HG03097 (cell line): Measurements from ENCODE around the gene B4GALT5.
A peak's percentile ranks its signal among the peaks of the same experiment; 100 is the strongest.
"Not testable (repeated sequence)": the region's sequence is repeated elsewhere in the genome, so short reads cannot be mapped to it uniquely, and the experiment has no call there.

Source experiments
- ATAC-seq: cut with Tn5 transposase; IDR thresholded peaks from one replicate; pipeline ENCODE4 v1.9.1; 2021; ENCODE audit not compliant: unreplicated experiment, low FRiP score

Gene B4GALT5

GRCh38 chr20:49684335-49684997 is 29.2 kb downstream of the B4GALT5 start:
- no peak for ATAC-seq

- ATAC-seq: no peak
These were observed 30.9 kb downstream of the B4GALT5 start for GRCh38 chr20:49682798-49683197.

GRCh38 chr20:49682278-49682677 is 31.4 kb downstream of the B4GALT5 start:
- ATAC-seq: no peak

DNA sequence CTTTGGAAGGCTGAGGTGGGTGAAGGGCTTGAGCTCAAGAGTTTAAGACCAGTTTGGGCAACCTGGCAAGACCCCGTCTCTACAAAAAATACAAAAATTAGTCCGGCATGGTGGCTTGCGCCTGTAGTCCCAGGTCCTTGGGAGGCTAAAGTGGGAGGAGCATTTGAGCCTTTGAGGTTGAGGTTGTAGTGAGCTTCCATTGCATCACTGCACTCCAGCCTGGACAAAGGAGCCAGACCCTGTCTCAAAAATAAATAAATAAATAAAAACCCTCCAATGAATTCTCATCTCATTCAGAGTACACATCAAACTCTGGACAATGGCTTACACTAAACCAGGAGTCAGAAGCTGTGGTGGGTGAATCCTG is 31.8 kb downstream of the B4GALT5 start:
- no peak for ATAC-seq

DNA sequence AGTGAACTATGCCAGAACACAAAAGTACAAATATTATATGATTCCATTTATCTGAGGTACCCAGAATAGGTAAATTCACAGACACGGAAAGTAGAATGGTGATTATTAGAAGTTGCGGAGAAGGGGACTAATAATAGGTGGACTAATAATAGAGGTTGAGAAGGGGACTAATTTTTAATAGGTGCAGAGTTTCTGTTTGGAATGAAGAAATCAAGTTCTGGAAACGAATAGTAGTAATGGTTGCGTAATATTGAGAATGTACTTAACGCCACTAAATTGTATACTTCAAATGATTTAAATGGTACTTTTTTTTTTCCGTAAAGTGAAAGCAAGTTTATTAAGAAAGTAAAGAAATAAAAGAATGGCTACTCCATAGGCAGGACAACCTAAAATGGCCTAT is 33.2 kb downstream of the B4GALT5 start:
- no peak for ATAC-seq

GRCh38 chr20:49679634-49680033 is 34.0 kb downstream of the B4GALT5 start:
- ATAC-seq: no peak

DNA sequence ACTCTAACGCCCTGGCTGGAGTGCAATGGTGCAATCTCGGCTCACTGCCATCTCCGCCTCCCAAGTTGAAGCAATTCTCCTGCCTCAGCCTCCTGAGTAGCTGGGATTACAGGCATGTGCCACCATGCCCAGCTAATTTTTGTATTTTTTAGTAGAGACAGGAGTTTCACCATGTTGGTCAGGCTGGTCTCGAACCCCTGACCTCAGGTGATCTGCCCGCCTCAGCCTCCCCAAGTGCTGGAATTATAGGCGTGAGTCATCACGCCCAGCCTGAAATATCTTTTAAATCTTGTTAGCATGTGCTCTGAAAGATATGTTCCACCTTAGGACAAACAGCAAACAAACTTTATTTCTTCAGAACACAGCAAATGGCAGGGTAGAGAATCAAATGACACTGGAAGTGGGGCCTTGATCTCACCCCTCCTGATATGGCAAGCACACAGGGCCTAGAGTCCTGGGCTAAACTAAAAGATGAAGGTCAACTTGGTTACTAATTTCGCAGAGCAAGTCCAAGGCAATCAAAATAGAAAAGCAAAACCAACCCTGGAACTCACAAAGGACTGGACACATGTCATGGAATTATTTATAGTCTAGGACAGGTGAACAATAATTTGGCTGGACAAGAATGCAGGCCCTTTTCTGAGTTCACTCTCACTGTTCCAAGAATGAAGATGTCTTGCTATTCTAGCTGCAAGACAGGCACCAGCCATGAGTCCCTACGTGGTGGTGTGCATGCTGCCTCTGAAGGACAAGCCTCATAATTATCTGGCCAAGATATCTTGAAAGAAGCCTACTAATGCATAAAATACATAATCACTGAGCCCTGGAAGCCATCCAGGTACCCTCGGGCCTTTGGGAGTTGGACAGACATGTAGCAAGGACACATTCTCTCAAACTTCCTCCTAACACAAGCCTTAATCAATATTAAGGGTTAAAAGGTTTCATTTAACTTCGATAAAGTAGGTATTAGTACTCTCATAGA is 35.6 kb downstream of the B4GALT5 start:
- no peak for ATAC-seq

- peak; percentile 35 for ATAC-seq
These were observed 36.9 kb downstream of the B4GALT5 start for GRCh38 chr20:49676581-49677291.

GRCh38 chr20:49675368-49676151 is 38.1 kb downstream of the B4GALT5 start:
- ATAC-seq: peak; percentile 39

GRCh38 chr20:49674383-49675352 is 39.0 kb downstream of the B4GALT5 start:
- no peak for ATAC-seq

GRCh38 chr20:49672096-49672664 is 41.5 kb downstream of the B4GALT5 start:
- ATAC-seq: no peak

DNA sequence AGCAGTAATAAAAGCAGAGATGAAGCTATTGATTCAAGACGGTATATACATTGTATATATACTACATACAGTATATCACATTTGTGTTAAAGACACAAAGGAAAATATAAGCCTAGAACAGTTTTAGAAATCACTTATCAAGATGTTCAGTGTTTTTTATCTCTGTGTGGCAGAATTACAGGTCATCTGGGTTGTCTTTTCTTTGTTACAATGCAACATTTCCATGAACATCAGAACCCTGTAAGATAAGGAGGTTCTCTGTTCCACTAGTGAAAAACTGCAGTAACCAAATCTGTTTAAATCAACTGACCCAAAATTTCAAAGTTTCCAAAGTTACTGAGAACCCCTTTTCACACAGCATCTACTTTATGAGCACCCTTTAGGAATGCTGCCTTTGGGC is 42.2 kb downstream of the B4GALT5 start:
- ATAC-seq: no peak

- peak; percentile 49 for ATAC-seq
These were observed 44.0 kb downstream of the B4GALT5 start for GRCh38 chr20:49669601-49670189.

DNA sequence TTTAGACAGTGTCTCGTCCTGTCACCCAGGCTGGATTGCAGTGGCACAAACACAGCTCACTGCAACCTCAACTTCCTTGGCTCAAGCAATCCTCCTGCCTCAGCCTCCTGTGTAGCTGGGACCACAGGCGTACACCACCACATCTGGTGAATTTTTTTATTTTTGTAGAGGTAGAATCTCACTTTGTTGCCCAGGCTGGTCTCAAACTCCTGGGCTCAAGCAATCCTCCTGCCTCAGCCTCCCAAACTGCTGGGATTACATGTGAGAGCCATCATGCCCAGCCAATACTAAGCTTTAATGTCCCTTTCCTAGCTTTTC is 44.8 kb downstream of the B4GALT5 start:
- ATAC-seq: not testable (repeated sequence)

DNA sequence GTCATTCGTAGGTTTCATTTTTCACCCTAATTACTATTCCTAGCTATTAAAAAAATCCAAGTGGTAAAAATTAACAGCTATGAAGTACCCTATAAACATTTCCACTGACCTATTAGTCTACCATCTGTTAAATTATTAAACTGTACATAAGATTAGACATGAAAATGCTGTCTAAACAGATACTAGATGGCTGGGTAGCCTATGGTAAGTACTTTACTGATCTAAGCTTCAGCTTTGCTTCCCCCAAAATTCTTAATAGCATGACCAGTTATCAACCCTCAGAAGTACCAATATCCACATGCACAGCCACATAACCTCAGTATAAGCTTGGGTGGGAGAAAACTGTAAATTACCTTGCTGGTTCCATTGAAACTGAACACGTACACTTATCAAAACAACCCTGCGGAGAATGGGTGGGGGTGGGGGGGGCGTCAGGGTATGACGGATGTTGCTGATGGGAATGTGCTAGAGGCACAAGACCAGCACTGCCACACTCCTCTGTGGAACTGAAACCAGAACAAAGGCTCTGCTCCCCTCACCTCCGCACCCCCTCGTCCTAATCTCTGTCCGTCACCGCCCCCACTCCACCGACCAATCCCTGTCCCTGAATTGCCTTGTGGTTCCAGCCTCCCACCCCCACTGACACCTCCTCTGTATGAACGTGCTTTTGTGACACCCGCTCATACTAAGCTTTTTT is 45.3 kb downstream of the B4GALT5 start:
- peak; percentile 61 for ATAC-seq

- ATAC-seq: no peak
These were observed 46.8 kb downstream of the B4GALT5 start for GRCh38 chr20:49666911-49667310.

DNA sequence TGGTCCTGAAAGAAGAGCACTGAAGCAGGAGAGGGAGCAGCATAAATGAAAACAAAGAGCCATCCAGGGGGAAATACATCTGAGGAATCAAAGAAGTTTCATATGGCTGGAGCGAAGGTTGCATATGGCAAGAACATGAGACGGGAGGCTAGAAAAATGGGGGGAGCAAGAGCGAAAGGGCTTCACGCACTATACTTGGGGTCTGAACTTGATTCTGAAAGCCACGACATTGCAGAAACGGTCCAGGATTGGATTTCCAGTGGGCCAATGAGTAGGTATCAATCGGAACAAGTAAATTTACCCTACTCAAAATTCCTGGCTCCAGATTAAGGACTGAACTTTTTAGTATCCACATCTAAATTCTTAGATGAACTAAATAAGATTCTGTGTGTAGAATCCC is 47.9 kb downstream of the B4GALT5 start:
- ATAC-seq: no peak
